ENCODE data around the gene ANO2.

The ANO2 gene

DNA sequence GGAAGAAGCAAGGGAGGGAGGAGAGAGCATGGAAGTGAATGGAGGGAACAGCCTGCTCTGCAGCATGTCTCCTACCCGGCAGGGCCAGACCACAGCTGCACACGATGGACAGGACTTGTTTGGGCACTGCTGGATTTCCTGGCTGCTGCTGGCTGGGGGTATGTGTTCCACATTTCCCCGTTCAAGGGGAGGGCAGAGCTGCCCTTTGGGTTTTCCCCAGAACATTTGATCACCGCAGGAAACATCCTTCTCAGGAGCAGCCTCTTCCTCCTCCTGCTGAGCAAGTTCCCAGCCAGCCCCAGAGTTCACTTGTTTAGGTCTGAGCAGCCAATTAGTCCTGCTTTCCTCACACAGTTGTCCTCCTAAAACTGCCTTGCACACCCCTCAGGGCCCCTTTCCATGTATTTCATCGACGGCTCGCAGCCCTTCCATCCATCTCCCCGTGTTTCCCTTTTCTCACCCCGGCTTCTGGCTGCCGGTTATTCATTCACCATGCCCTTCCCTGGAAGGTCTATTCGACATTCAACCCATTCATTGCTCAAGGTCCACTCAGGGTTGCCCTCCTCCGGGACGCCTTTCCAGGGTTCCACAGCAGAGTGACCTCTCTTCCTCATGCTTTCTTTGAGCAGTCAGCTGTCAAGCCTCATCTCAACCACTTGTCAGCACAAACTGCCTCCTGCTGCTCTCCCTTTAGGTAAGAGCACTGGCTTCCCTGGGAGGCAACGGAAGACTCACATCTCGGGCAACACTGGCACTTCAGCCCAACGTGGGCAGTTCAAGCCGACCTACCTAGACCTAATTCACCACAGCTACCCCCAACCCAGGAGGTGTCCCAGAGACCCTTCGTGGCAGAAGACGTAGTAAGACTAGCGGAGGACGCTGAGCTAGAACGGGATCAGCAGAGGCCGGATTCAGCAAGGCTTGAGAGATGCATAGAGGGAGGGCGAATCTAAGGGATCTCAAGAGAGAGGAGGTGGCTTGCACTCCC is 20.1 kb upstream of the ANO2 start:
- DNase-seq, result no peak

DNA sequence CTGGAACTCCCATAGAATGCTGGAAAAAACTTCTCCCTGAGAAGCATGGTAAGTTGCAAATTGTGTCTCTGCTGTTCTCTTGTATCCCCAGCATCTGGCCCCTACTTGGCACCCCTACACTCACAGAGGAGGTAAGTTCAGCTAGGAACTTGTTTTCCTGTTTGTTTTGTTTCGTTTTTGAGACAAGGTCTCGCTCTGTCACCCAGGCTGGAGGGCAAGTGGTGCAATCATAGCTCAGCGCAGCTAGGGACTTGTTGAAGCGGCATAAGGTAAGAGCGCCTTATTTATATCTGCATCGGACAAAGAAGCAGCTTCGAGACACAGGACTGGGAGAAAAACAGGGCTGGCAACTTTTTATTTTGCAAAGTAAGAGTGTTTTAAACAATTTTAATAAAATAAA is 18.5 kb upstream of the ANO2 start:
- no peak for DNase-seq

DNA sequence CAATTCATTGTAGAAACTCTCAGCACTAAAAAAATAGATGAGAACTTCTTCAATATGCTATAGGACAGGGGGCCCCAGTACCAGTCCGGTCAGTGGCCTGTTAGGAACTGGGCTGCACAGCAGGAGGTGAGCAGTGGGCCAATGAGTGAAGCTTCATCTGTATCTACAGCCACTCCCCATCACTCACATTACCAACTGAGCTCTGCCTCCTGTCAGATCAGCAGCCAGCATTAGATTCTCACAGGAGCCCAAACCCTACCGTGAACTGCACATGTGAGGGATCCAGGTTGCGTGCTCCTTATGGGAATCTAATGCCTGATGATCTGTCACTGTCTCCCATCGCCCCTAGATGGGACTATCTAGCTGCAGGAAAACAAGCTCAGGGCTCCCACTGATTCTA is 15.7 kb upstream of the ANO2 start:
- no peak for DNase-seq

DNA sequence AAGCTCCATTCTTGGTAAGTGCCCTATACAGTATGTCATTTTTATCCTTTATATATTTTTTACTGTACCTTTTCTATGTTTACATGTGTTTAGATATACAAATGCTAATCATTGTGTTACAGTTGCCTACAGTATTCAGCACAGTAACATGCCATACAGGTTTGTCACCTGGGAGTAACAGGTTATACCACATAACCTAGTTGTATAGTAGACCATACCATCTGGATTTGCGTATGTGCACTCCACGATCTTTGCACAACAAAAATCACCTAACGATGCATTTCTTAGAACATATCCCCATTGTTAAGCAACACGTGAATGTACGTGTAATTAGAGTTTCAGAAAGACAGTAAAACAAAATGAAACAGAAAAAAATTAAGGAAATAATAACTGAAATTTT is 11.9 kb upstream of the ANO2 start:
- no peak for DNase-seq

DNA sequence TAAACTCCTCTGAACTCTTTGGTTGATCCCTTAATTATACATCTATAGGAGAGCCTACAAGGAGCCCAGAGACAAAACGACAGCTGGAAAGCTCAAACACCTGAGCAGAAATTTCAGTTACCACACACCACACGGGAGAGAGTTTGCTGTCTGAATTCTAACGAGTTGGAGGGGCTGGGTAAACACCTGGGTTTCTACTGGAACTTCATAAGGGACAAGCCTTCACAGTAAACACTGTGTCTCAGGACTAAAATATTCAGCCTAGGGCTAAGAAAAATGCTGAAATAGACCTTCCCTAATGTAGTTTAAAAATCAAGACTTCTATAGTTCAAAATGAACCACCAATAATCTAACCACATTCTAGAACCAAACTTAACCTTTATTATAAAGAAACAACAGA is 9.6 kb upstream of the ANO2 start:
- DNase-seq, result no peak

DNA sequence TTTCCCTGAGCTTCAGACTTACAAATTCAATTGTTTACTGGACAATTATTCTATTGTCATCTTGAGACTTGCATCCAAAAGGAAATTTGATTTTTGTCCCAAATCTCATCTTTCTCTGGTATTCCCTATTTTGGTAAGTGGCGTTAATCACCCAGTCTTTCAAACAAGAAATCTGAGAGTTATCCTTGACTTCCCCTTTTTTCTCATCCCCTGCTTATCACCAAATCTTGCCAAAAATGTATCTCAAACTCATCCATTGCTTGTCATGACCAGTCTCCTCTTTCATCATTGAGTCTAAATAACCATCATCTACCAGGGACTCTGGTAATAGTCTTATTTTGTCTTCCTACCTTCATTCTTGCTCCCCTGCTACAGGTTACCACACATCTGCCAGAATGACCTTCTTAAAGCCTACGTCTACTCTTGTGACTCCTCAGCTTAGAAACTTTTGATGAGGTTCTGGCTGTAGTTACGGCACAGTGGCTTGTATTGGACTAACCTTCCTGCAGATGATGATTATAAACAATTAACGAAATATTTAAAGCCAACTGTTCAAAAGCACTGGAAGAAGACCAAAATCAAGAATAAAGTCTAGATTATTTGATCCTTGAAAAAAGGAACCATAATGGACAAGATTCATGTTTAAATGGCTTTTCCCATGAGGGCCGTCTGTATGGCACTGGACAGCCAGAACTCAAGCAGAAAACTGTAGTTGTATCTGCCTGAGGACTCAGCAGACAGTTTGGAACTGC is 9.0 kb upstream of the ANO2 start:
- no peak for DNase-seq

DNA sequence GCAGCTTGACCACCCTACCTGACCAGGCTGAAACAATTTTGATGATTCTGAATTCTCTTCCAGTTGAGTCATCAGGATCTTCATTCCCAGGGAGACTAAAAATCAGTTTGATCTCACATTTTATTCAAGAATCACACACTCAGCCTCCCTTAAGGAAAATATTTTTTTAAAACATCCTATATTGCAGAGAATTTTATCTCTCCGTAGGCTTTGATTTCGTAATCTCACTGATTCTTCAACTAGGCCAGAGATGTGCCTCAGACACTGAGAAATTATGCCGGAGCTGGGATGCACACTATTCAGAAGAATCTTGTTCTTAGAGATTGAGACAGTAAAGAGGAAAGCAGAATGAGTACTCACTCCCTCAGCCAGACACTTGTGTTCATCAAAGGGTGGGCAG is 7.0 kb upstream of the ANO2 start:
- no peak for DNase-seq

DNA sequence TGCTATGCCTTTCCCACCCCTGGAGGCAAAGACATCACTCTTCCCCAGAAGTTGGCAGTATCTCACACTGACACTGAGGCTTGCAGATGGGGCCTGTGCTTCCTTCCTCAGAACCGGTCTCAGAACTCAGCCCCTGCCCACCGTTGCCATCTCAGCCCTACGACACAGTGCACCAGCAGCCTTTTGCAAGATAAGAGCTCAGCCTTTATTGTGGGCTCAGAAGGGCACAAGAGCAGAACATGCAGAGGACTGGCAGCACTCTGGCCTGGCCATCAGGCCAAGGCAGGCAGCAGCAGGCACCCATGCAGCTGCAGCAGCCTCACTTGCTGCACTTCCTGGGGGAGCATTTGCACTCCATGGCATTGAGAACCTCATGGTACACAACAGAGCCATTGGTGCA is 3.6 kb upstream of the ANO2 start:
- no peak for DNase-seq

DNA sequence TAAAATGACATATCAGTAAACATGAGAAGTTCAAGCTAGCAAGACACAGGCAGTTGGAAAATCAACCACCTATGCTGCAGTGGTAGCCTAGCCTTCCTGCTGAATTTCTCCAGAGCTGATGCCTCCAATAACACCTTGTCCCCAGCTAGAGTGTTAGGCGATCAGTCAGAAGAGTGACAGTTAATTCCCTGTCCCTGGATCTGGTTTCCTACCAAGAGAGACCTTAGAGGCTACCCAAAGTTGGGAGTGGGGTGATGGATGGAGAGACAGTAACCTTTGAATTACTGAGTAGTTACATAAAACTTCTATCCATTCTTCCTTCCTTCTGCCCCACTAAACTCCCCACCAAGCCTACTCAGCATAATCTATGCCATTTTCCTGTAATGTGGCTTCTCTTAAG is 1.9 kb upstream of the ANO2 start:
- DNase-seq, result no peak

DNA sequence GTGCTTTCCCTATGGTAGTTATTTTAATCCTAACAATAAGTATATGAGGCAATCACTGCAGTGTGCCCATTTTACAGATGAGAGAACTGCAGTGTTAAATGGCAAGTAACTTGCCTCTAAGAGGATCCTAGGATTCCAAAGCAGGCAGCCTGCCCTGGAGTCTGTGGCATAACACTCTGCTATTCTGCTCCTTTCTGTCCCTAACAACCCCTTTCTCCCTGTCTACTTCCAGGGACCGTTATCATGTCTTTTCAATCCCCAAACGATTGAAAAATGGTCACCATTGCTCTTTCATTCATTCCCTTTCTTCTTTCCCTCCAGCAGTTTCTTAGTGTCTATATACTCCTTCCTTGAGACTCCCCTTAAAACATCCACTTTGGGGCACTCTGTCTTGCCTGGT is 1.3 kb upstream of the ANO2 start:
- no peak for DNase-seq

DNA sequence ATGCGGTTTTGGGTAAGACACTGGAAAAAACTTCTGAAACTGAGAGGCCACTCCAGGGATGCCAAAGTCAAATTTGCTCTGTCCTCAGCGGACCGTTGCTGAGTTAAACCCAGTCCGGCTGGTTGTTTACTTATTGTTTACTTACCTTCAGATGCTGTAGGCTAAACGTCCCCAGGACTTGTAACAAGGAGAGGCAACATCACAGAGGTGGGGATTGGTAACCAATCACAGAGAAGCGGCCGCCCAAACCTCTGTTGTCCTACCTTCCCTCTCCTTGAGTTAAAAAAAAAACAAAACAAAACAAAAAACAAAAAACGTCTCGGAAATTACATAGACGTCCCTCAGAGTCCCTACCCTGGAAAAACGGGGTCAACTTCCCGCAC is 380 bp downstream of the ANO2 start:
- DNase-seq, result no peak

DNA sequence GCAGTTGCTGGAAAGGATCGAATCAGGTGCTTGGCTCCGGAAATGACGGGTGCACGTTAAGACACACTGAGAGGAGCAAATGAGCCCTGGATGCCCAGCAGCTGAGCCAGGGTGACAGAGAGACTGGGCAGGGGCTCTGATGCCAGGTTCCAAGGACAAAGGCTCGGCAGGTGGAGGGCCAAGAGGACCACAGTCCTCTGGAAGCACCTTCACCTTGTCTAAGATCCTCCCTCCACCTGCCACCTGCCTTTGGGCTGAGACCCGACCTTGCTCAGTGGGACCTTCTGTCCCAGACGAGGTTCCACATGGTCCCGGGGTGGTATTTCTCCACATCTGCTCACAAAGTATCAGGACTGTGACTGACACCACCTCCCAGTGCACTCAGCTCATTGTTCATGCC is 1.0 kb downstream of the ANO2 start:
- no peak for DNase-seq

DNA sequence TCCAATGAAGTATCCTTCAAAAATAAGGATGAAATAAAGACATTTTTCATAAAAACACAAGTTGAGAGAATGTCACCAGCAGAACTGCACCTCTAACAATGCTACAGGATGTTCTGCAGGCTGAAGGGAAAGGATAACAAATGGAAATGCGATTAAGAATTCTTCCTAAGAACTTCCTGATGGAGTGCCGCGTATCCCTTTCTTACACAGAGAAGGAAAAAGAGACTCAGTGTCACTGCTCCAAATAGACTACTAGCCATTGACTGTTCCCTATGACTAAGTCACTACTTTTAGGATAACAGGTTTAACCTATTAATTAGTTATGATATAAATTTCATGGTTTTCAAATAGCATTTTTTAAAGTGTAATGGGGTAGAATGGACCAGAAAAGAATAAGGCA is 3.2 kb downstream of the ANO2 start:
- no peak for DNase-seq

DNA sequence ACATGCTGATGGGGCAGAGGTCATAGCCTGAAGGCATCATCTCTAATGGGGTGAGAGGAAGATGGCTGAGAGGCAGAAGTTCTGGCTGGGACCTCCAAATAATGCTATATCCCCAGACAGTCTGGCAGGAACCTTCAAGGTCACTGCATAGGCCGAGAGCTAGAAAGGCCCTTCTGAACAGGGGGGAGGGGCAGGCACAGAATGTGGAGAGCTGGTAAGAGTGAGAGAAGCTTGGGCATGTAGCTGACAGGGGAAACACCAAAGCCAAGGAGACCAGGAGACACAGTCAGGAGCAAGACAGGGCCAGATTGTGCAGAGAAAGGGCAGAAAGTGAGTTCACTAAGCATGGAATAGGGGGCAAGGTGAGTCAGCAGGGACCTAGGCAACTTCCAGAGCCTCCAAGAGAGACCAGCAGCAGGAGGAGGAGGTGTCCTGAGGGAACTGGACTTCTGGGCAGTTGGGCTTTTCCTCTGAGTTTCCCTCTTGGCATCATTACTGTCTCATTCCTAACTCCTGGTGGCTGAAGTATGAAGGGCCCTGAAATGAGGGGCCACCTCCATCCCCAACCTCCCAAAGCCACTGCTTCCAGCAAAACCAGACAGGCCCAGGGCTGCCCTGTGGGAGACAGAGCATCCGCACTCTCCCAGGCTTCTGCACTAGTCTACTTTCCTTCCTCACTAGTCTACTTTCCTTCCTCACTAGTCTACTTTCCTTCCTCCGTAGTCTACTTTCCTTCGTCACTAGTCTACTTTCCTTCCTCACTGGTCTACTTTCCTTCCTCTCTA is 17.1 kb downstream of the ANO2 start:
- no peak for DNase-seq

DNA sequence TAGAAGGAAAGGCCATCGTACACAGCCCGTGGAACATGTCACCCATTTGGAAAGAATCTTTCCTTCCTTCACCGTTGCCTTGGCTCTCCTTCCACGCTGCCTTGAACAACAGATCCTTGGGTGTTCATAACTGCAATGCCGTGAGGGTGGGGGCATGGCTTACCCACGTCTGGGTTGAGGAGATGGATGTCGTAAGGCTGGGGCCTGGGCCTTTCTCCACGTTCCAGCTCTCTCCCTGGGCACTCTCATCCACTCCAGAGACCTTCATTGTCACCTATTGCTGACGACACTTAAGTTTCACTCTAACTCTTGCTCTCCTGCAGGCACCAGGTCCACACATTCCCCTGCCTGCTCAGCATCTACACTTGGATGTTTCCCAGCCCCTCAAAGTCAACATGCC is 19.4 kb downstream of the ANO2 start:
- no peak for DNase-seq

DNA sequence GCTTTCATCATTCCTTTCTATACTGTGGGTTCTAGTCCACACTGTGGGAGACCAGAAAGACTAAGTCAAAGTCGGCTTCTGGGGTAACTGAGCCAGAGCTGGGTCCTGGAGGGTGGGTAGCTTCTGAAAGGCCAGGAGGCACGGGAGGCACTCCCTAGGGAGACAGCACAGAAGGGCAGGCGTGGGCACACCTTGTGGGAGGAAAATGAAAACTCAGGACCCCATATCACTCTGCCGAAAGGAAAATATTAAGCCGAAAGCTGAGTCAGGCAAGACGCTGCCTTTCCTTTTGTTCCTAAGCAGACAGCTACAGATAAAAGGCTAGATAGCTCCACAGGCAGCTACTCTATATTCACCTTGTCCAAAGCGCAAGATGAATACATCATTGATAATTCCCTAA is 20.7 kb downstream of the ANO2 start:
- no peak for DNase-seq

DNA sequence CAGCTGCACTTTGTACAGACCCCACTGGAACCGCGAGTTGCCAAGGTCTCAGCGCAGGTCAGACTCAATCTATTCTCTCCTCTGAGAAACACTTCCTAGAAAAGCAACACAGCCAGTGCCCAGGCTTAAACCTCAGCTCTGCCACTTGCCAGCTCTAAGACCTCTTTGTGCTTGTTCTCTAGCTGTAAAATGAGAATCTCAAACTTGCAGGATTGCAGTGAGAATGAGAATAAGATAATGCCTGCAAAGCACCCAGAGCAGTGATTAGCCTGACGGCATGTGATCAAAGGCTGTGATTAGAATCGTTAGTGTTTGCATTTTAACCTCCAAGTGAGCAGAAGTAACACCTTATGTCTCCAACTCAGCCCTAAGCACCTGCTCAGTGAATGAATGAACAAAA is 21.3 kb downstream of the ANO2 start:
- DNase-seq, result no peak

DNA sequence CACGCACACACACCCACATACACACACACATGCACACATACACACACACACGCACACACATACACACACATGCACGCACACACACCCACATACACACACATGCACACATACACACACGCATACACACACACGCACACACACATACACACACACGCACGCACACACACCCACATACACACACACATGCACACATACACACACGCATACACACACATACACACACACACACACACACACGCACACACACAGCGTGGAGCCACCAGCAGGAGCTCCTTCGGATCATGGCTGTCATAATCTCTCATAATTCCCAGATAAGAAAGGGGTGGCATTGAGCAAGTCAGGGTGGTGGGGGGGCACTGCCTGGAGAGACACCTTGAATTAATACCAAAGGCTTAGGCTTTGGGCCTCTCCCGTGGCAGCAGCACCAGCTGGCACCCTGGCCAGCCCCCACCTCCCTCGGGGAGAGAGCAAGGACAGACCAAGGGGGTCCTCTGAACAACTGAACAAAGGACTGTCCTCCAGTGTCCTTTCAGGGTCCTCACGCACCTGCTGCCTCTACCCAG is 21.9 kb downstream of the ANO2 start:
- DNase-seq, result no peak

DNA sequence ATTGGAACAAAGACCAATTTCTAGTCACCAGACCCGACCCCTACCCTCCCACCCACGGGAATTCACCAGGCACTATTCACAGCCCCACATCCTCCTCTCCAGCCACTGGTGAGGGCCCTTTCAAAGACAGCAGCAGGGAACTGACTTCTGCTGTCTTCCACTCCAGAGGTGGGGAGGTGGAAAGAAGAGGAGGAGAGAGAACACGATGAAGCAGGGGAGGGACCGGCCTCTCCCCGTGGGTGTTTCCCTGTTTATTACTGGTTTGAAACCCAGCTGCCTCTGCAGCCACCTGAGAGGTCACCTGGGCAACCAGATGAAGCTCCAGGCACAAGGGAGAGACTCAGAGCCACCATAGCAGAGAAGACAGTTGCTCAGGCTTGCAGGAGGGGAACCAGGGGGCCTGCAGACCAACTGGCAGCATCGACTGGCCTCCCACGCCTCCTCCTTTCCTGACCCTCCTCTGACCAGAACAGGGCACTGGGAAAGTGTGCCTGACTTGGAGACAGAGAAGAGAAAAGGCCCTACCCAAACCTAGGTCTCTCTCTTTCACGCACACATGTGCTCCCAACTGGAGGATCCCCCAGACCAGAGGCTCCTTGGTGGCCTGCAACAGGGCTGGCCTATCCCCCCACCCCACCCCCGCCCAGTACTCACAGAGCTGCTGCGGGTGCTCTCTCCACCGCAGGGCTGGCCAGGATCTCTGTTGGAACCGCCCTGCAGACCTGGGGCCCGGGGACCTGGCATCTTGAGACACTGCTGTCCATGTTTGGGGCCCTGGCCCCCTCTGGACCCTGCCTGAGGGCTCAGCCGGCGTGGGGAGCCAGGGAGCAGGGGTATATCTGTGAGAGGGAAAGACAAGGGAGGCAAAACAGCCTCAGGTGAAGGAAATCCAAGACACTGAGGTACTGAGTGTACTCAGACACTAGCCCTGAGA is 22.8 kb downstream of the ANO2 start:
- no peak for DNase-seq

DNA sequence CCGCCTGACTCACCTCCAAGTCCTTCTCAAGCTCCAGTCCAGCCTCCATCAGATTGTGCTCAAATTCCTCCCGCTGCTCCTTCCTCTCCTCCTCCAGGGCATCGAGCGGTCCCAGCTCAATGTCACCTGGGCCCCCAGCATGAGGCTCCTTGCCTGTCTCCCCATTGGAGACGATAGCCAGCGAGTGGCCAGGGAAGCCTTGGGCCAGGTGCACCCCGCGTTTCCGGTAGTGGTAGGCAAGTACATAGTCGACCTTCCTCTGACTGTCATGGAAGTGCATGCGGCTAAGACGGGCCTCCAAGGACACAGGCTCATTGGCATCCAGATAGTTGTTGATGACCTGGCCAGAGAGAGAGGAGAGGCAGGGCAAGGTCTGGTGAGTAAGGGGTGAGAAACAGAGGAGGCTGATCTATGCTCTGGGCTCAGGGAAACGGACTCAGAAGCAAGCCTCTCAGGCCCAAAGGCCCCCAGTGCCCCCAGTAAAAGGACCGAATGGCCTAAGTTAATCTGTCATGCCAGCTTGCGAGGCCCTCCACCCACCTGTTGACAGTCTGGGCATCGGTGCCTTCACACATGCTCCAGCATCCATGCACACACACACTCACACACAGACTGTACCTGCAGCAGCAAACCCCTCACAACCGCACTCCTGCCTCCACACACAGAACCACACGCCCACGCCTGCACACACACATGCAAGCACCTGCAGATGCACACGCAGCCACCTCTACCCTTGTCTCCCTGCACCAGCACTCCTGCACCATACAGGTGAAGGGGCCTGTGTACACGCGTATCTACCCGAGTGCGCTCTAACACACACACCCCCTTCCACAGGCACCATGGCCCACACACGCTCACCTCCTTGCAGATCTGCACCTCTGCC is 23.8 kb downstream of the ANO2 start:
- no peak for DNase-seq

DNA sequence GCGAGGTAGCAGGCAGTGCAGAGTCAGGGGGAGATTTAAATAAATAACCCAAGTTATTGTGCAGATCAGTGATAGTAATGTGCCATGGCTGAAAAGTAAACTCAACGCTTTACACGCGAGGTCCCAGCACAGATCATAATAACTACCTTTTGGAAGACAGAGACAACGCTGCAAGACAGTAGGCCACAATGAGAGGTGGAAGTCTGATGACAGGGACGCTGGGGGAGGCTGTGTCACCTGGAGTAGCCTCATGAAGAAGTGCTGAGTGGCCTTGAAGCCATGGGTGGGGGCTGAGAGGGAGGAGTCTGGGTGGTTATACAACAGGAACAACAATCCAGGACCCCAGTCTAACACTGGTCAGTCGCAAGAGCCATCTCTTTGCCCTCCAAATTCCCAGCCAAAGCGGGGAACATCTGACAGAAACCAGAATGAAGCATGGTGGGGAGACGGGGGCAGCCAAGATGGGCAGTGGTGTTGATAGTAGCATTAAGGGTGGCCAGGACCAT is 28.2 kb downstream of the ANO2 start:
- DNase-seq, result no peak
